ENCODE data around the gene RAB11FIP4.

DNA sequence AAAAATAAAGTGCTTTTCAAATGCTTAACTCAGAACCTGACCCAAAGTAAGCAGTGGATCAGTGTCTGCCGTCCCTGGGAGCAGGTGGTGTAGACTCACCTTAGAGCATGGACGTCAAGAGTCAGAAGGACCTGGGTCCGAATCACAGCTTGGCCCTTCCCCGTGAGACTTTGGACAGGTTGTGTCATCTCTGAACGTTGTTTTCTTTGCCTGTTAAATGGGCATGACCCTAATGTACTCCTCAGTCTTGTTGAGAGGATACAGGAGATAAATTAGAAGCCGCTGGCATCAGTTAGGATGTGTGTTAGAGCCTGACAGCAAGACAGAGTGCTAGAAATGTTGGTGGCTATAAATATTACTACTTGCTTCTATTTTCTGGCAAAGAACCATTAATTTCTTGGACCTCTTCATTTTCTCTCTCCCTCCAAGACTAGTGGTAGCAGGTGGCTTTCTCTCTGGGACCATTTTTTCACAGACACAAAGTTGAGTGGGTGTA, 68.8 kb downstream of the RAB11FIP4 start:
- TF ChIP-seq TAF1 (IDR thresholded peaks at IDR 0.05; ENCODE audit: borderline replicate concordance, insufficient read depth, low read length): no peak
- TF ChIP-seq SIN3A (IDR thresholded peaks at IDR 0.05; ENCODE audit: borderline replicate concordance, insufficient read depth, low read length): no peak
- no peak for TF ChIP-seq POLR2AphosphoS5 (IDR thresholded peaks at IDR 0.05; ENCODE audit: low read depth, low read length)
- TF ChIP-seq, protein P1, sequence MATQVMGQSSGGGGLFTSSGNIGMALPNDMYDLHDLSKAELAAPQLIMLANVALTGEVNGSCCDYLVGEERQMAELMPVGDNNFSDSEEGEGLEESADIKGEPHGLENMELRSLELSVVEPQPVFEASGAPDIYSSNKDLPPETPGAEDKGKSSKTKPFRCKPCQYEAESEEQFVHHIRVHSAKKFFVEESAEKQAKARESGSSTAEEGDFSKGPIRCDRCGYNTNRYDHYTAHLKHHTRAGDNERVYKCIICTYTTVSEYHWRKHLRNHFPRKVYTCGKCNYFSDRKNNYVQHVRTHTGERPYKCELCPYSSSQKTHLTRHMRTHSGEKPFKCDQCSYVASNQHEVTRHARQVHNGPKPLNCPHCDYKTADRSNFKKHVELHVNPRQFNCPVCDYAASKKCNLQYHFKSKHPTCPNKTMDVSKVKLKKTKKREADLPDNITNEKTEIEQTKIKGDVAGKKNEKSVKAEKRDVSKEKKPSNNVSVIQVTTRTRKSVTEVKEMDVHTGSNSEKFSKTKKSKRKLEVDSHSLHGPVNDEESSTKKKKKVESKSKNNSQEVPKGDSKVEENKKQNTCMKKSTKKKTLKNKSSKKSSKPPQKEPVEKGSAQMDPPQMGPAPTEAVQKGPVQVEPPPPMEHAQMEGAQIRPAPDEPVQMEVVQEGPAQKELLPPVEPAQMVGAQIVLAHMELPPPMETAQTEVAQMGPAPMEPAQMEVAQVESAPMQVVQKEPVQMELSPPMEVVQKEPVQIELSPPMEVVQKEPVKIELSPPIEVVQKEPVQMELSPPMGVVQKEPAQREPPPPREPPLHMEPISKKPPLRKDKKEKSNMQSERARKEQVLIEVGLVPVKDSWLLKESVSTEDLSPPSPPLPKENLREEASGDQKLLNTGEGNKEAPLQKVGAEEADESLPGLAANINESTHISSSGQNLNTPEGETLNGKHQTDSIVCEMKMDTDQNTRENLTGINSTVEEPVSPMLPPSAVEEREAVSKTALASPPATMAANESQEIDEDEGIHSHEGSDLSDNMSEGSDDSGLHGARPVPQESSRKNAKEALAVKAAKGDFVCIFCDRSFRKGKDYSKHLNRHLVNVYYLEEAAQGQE (IDR thresholded peaks at IDR 0.05; ENCODE audit: insufficient read depth in 1 of 2, low read depth in 2 of 2, low read length in 2 of 2): no peak
- no peak for TF ChIP-seq FOXP2 (optimal IDR thresholded peaks at IDR 0.05; ENCODE audit: borderline replicate concordance, extremely low read depth, extremely low read length, insufficient read depth)

Measured in PFSK-1 (cell line).